Adrenal gland (tissue), 12 donors: ENCODE results near the gene SUPT4H1. TPM values are rescaled to one million over a fixed set of nuclear protein-coding genes. Genes with fewer than 3 reads are reported as not detected.

Source experiments
- DNase-seq, 7 donors: peaks; one replicate each; pipeline ENCODE4 v3.0.0-alpha.2; 2019 to 2020
- H3K27ac ChIP-seq, 5 donors: fragments of 200-600 bp; sonication (generic) in 4 of 5; 1 replicate in 3 of 5; 2 replicates in 2 of 5; pipeline versions ENCODE4 v1.5.1 to v1.8.0; 2016 to 2020; ENCODE audit warnings: mild to moderate bottlenecking in 1 of 5
- H3K27me3 ChIP-seq: fragments of 200-600 bp; 2 replicates; pipeline ENCODE4 v1.8.0; 2021
- H3K36me3 ChIP-seq, 2 donors: fragments of 200-600 bp; replicated peaks in 1 of 2; 1 replicate in 1 of 2; 2 replicates in 1 of 2; pipeline versions ENCODE4 v1.5.1 to v1.8.0; 2018 to 2022
- H3K4me1 ChIP-seq, 2 donors: fragments of 200-600 bp; replicated peaks in 1 of 2; 1 replicate in 1 of 2; 2 replicates in 1 of 2; pipeline versions ENCODE4 v1.5.1 to v1.8.0; 2018 to 2021
- H3K4me3 ChIP-seq, 4 donors: fragments of 200-600 bp; sonication (generic) in 3 of 4; one replicate each; pipeline ENCODE4 v1.5.1; 2016 to 2018
- H3K9me3 ChIP-seq, 3 donors: fragments of 200-600 bp; sonication (generic) in 1 of 3; replicated peaks in 1 of 3; 1 replicate in 2 of 3; 2 replicates in 1 of 3; pipeline versions ENCODE4 v1.5.1 to v1.8.0; 2016 to 2021
- POLR2A ChIP-seq, 2 donors: fragments of 450-650 bp; IDR thresholded peaks; one replicate each; pipeline ENCODE4 v1.6.1; 2017; ENCODE audit warnings: antibody characterized with exemption in 2 of 2, mild to moderate bottlenecking in 2 of 2, moderate library complexity in 1 of 2
- WGBS, 4 donors: extraction: QIAGEN DNeasy Blood & Tissue Kit in 2 of 4; methylation state at CpG; one replicate each; pipeline versions ENCODE4 v1.1.5 to v1.1.7; 2013 to 2017; 5-methylcytosine and 5-hydroxymethylcytosine counted together
- intact Hi-C, 2 donors: fragments of 100-400 bp; cut with DNase I; formaldehyde crosslinking; loops; one replicate each; pipeline versions ENCODE4 v1.14.1 to v1.15.0; 2022 to 2023
- polyA plus RNA-seq, 3 donors: library from polyadenylated mRNA; stranded (reverse); fragments of 200-250 nt in 2 of 3; fragments of 350-450 nt in 1 of 3; fragmentation: Illumina TruSeq in 1 of 3; extraction: RNeasy Lipid Tissue Mini Kit (QIAGEN cat#74804) in 1 of 3; gene quantifications; one replicate each; pipeline ENCODE4 v1.2.3, GENCODE V29; 2013 to 2014
- total RNA-seq, 9 donors: library from RNA; depleted of rRNA in 4 of 9; stranded (reverse); fragments of >200 nt in 4 of 9; fragments of 120-200 nt in 1 of 9; fragmentation: NEBNext Ultra II Directional in 1 of 9; extraction: Animal tissue kit (Norgen Biotek cat#: 25700) in 1 of 9; gene quantifications; one replicate each; pipeline versions ENCODE4 v1.1.0 to v1.2.4, GENCODE V29; 2013 to 2023
- TF ChIP-seq, protein P1 (sequence below), 6 experiments: fragments of 450-650 bp in 4 of 6; fragments of 200-600 bp in 2 of 6; sonication (generic) in 1 of 6; IDR thresholded peaks; 1 replicate in 5 of 6; 2 replicates in 1 of 6; pipeline versions ENCODE4 v1.5.1 to v1.8.0; 2016 to 2021; ENCODE audit warnings: antibody characterized with exemption in 6 of 6, mild to moderate bottlenecking in 2 of 6, moderate library complexity in 1 of 6
- donor health status: healthy with polysubstance abuse.
- donor health status: Bipolar disorder and iron deficiency.
- donor health status: DM: yes; HTN: yes; CAD: no.
- donor health status: DM: no; HTN: no; CAD: no.
- donor health status: DM: no; HTN: no; CAD: no.
- donor health status: DM: yes; HTN: yes; CAD: no.

SUPT4H1 gene
- total and polyA plus RNA-seq, 12 donors: 58.6 to 178 (median 90.3) TPM

DNA sequence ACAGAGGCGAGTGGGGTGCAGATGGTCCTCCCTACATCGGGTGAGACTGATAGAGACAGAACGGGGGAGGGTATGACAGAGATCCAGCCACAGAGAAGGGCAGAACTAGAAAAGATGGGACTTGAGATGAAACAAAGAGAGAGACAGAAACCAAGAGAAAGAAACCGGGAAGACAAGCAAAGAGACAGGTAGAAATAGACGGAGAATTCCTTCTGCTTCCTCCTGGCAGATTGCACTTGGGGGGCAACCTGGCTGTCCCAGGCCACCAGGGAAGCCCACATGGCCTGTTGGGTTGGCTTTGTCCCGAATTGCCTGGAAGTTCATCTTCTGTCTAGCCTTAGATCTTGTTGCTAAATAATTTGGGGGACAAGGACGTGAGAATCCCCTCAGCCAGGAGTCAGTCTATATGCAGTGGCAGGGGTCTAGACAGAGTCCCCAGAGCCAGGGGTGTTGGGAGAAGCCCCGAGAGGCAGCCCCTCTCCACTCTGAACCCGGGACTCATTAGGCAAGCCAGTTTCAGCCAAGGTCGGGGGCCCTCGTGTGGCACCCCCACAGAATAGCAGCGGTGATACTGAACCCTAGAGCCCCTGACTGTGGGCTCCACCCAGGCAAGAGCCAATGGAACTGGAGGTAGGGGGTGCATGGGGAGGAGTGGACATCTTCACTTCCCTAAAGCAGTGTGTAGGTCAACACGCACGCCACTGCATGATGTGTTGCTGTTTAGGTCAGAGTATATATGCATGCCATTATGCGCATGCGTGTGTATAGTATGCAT lies 22.8 kb downstream of the SUPT4H1 start:
- no peaks in the 10 kb centered on the region for H3K9me3 ChIP-seq
- TF ChIP-seq, protein P1, sequence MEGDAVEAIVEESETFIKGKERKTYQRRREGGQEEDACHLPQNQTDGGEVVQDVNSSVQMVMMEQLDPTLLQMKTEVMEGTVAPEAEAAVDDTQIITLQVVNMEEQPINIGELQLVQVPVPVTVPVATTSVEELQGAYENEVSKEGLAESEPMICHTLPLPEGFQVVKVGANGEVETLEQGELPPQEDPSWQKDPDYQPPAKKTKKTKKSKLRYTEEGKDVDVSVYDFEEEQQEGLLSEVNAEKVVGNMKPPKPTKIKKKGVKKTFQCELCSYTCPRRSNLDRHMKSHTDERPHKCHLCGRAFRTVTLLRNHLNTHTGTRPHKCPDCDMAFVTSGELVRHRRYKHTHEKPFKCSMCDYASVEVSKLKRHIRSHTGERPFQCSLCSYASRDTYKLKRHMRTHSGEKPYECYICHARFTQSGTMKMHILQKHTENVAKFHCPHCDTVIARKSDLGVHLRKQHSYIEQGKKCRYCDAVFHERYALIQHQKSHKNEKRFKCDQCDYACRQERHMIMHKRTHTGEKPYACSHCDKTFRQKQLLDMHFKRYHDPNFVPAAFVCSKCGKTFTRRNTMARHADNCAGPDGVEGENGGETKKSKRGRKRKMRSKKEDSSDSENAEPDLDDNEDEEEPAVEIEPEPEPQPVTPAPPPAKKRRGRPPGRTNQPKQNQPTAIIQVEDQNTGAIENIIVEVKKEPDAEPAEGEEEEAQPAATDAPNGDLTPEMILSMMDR (IDR thresholded peaks at IDR 0.05): peak in 1 of 6 experiments; percentile 19
- no peak for TF ChIP-seq POLR2A (IDR thresholded peaks at IDR 0.05)
- no peaks in the 10 kb centered on the region for H3K27me3 ChIP-seq
- intact Hi-C loops: loop anchor here in 1 of 2 donors (10.0 kb wide), 1 partner anchor 96 kb away; no protein-coding TSS in a partner anchor
- 49 to 62% (median 55%) methylated on average over 13 to 16 of the region's 16 CpGs for WGBS, 4 donors
- DNase-seq: peak in 3 of 7 donors; percentile 44 to 62 (median 51)
- H3K36me3 ChIP-seq: no peaks in the 10 kb centered on the region
- no peak overlapping the region for H3K4me3 ChIP-seq
- no peak overlapping the region for H3K27ac ChIP-seq
- H3K4me1 ChIP-seq: peaks cover 7% of the 10 kb centered on the region in 2 donors

DNA sequence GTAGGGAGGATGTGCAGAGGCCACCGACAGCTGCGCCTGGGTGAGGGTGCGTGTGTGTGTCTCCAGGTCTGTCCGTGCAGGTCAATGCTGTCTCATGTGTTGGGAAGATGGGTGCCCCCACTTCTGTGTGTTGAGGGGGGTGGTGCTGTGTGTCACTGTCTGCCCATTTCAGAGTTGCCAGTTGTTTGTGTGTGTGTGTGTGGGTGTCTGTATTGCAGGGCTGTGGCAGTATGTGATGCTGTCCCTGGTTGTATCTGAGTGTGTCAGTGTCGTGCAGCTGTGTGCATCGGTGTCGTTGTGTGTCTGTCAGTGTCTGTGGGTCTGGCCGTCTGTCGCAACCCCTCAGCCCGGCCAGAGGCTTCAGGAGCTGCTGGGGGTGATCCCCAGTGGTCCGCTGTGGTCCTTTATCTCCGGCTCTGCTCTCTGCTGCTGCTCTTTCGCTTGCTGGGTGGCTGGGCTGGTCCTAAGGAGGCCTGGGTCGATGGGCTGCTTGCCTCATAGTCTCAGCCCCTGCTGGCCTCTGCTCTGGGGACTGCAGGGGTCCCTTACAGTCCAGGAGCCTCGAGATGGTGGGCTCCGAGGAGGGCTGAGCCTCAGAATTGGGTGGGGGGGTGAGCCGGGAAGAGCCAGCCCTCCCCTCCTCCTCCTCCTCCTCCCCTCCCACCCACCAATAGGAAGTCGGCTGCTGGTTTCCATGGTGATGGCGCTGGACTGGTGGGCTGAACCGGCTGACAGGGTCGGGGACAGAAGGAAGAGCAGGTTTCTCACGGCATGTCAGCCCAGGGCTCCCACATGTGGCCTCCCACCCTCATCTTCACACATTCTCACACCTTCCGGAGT lies 23.6 kb downstream of the SUPT4H1 start, which contains the start of gene TSPOAP1:
Gene TSPOAP1 (minus strand): TSS at position 601 of the 840 bp plus-strand sequence. CDS start 875 bp downstream, outside the sequence.
- Histone ChIP-seq H3K4me3 (no peak within 1 kb of the TSS), H3K9me3 (no peaks in the 10 kb centered on the region), H3K36me3 (no peaks in the 10 kb centered on the region), H3K27me3 (no peaks in the 10 kb centered on the region), H3K4me1 (peaks cover 7 to 11% of the 10 kb centered on the region in 2 donors), H3K27ac (no peak within 1 kb of the TSS)
- peak in 2 of 7 donors; percentile 49 to 60 for DNase-seq
- TF ChIP-seq, protein P1 (IDR thresholded peaks at IDR 0.05): no peak
- TF ChIP-seq POLR2A (IDR thresholded peaks at IDR 0.05): peak in 1 of 2 donors; percentile 10
- intact Hi-C loops: loop anchor here in 1 of 2 donors (10.0 kb wide), 1 partner anchor 96 kb away; no protein-coding TSS in a partner anchor
- WGBS, 4 donors: 52 to 62% (median 55%) methylated on average over 12 to 23 of the region's 23 CpGs

DNA sequence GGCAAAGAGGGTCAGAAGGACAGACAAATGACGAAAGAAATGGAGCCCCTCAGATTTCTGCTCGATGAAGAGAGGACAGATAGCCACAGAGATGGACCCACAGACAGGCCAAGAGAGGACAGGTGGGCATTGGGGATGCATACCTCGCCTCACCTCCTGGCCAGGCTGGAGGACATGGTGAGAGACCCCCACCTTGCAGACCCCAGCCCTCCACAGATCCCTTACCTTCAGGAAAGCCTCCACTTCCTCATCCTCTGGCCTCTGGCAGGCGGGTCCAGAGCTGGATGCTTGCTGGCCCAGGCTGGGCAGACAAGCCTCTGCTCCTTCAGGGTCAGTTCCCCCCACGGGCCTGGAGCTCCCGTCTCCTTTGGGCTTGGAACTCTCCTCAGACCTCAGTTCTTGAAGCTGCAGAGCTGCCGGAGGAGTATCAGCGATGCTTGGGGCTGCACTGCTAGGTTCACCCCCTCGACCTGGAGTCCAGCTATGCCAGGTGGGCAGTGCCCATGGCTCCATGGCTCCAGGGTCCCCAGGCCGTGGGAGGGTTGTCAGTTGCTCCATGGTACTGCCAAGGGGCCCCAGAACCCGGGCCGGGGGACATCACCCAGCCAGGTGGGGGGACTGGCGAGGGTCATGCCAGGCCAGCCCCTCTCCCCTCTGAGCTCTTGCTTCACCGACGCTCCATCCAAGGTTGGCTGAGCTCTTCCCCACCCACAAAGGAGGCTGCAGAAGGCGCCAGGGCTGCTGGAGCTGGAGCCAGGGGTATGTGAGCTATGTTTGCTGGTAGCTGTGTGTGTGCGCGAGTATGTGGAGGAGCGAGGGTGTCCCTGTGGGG lies 24.4 kb downstream of the SUPT4H1 start:
- TF ChIP-seq, protein P1 (IDR thresholded peaks at IDR 0.05): no peak
- TF ChIP-seq POLR2A (IDR thresholded peaks at IDR 0.05): no peak
- Histone ChIP-seq H3K4me3 (no peak overlapping the region), H3K36me3 (no peaks in the 10 kb centered on the region), H3K27ac (no peak overlapping the region), H3K9me3 (no peaks in the 10 kb centered on the region), H3K4me1 (peaks cover 7 to 11% of the 10 kb centered on the region in 2 donors), H3K27me3 (no peaks in the 10 kb centered on the region)
- WGBS, 4 donors: 74 to 92% (median 80%) methylated on average over 3 to 19 of the region's 19 CpGs
- no peak for DNase-seq
- intact Hi-C loops: loop anchor here in 1 of 2 donors (10.0 kb wide), 1 partner anchor 97 kb away; no protein-coding TSS in a partner anchor
